DOHH2 (cell line): ENCODE data around the gene MYOZ3.

Experiments
- EZH2phosphoT487 ChIP-seq: fragments of 200-600 bp; sonication (generic); IDR thresholded peaks from 2 replicates; pipeline ENCODE4 v1.6.1; 2017; ENCODE audit warnings: borderline replicate concordance, mild to moderate bottlenecking, antibody characterized with exemption, low read length, moderate library complexity, mixed read lengths
- TF ChIP-seq, protein P1 (sequence below): fragments of 200-600 bp; sonication (generic); IDR thresholded peaks from one replicate; pipeline ENCODE4 v1.5.1; 2014; ENCODE audit warnings: antibody characterized with exemption, mild to moderate bottlenecking, low read depth, low read length; ENCODE audit not compliant: poor library complexity, severe bottlenecking

DNA sequence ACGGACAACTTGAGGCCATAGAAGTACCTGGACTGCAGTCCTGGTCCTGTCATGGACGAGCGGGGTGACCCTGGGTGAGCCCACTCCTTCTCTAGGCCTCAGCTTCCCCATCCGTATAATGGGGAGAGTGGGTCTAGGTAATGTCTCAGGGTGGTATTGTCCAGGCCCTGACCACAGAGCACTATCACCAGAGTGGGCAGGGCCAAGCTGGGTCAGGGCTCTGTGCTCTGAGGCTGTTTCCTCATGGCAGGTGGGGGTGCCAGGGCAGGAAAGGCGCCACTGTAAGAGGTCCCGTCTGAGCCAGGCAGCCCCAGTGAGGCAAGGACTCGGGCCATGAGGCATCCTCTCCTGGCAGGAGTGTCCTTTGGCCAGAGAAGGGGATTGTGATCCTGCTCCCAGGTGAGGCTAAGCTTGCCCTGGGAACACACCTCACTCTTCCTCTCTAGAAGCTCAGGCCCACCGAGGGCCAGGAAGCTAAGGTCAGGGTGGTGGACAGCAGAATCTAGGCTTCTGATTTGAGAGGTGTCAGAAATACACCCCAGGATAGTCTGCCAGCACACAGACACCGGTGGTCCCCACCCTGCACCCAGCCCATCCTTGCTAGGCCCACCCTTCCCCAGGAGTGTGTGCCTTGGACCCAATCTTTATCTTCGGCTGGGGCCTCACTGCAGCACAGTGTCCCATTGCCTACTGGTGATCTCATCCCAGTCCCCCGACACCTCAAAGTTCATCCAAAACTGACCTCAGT, 1.5 kb upstream of the MYOZ3 start:
- TF ChIP-seq, protein P1, sequence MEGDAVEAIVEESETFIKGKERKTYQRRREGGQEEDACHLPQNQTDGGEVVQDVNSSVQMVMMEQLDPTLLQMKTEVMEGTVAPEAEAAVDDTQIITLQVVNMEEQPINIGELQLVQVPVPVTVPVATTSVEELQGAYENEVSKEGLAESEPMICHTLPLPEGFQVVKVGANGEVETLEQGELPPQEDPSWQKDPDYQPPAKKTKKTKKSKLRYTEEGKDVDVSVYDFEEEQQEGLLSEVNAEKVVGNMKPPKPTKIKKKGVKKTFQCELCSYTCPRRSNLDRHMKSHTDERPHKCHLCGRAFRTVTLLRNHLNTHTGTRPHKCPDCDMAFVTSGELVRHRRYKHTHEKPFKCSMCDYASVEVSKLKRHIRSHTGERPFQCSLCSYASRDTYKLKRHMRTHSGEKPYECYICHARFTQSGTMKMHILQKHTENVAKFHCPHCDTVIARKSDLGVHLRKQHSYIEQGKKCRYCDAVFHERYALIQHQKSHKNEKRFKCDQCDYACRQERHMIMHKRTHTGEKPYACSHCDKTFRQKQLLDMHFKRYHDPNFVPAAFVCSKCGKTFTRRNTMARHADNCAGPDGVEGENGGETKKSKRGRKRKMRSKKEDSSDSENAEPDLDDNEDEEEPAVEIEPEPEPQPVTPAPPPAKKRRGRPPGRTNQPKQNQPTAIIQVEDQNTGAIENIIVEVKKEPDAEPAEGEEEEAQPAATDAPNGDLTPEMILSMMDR, result no peak
- TF ChIP-seq EZH2phosphoT487, result no peak
